Esophagus squamous epithelium (tissue), 5 donors: Measurements from ENCODE around the gene GATAD2A. TPM values are rescaled to one million over a fixed set of nuclear protein-coding genes. Genes with fewer than 3 reads are reported as not detected.
A peak's percentile ranks its signal among the peaks of the same experiment; 100 is the strongest.

Experiments
- DNase-seq: peaks from one replicate; lab custom pipeline; 2025; lab: John Stamatoyannopoulos, UW
- H3K27ac ChIP-seq, 4 donors: fragments of 200-600 bp; sonication (generic); one replicate each; pipeline ENCODE4 v1.5.1; 2016 to 2019; ENCODE audit warnings: mild to moderate bottlenecking in 1 of 4
- H3K27me3 ChIP-seq, 4 donors: fragments of 200-600 bp; sonication (generic); 1 replicate in 3 of 4; 2 replicates in 1 of 4; pipeline versions ENCODE4 v1.5.1 to v1.6.0; 2017 to 2021; ENCODE audit warnings: antibody characterized with exemption in 1 of 4
- H3K36me3 ChIP-seq, 3 donors: fragments of 200-600 bp; sonication (generic); one replicate each; pipeline ENCODE4 v1.5.1; 2016 to 2019
- H3K4me1 ChIP-seq, 3 donors: fragments of 200-600 bp; sonication (generic); one replicate each; pipeline ENCODE4 v1.5.1; 2017 to 2019
- H3K4me3 ChIP-seq, 4 donors: fragments of 200-600 bp; sonication (generic); 1 replicate in 3 of 4; 2 replicates in 1 of 4; pipeline ENCODE4 v1.5.1; 2016 to 2019; ENCODE audit warnings: mild to moderate bottlenecking in 2 of 4, moderate library complexity in 1 of 4
- H3K9me3 ChIP-seq, 3 donors: fragments of 200-600 bp; sonication (generic); one replicate each; pipeline ENCODE4 v1.5.1; 2016 to 2019
- CTCF ChIP-seq, 6 experiments: fragments of 450-650 bp in 4 of 6; fragments of 200-600 bp in 2 of 6; sonication (generic) in 2 of 6; IDR thresholded peaks; one replicate each; pipeline ENCODE4 v1.5.1; 2016 to 2019; ENCODE audit warnings: antibody characterized with exemption in 6 of 6, mild to moderate bottlenecking in 4 of 6, moderate library complexity in 4 of 6
- POLR2A ChIP-seq, 4 donors: fragments of 450-650 bp; IDR thresholded peaks; one replicate each; pipeline ENCODE4 v1.6.1; 2017; ENCODE audit warnings: antibody characterized with exemption in 4 of 4, mild to moderate bottlenecking in 4 of 4, moderate library complexity in 3 of 4
- WGBS, 2 donors: methylation state at CpG; one replicate each; pipeline ENCODE4 v1.1.5; 2018; 5-methylcytosine and 5-hydroxymethylcytosine counted together
- intact Hi-C: fragments of 100-400 bp; cut with DNase I; formaldehyde crosslinking; loops from one replicate; pipeline ENCODE4 v1.15.0; 2022
- total RNA-seq, 4 donors: library from RNA; depleted of rRNA; stranded (reverse); fragments of >200 nt; gene quantifications; one replicate each; pipeline ENCODE4 v1.1.0, GENCODE V29; 2016
- donor health status: DM: yes; HTN: yes; CAD: no.

Gene GATAD2A
- total RNA-seq, 4 donors from 2014 or later: 39.7 to 81.4 (median 41.6) TPM

GRCh38 chr19:19427302-19427701 lies 21.8 kb downstream of the GATAD2A start:
- intact Hi-C loops: no loop called here
- Histone ChIP-seq H3K4me3 (no peak overlapping the region), H3K27ac (no peak overlapping the region), H3K9me3 (no peaks in the 10 kb centered on the region), H3K27me3 (no peaks in the 10 kb centered on the region), H3K36me3 (no peaks in the 10 kb centered on the region), H3K4me1 (peaks cover 15 to 64% (median 19%) of the 10 kb centered on the region in 3 donors)
- no peak for DNase-seq
- 49 to 58% methylated on average over 3 of the region's 3 CpGs for WGBS, 2 donors
- no peak for TF ChIP-seq CTCF (IDR thresholded peaks at IDR 0.05)
- TF ChIP-seq POLR2A (IDR thresholded peaks at IDR 0.05): no peak

- H3K36me3 ChIP-seq: no peaks in the 10 kb centered on the region
- intact Hi-C loops: no loop called here
- no peak overlapping the region for H3K4me3 ChIP-seq
- H3K4me1 ChIP-seq: peaks cover 15 to 70% (median 19%) of the 10 kb centered on the region in 3 donors
- no peak for TF ChIP-seq POLR2A (IDR thresholded peaks at IDR 0.05)
- TF ChIP-seq CTCF (IDR thresholded peaks at IDR 0.05): no peak
- WGBS, 2 donors: 74 to 80% methylated on average over 5 of the region's 5 CpGs
- DNase-seq: no peak
- peak overlapping the region in 2 of 4 donors; percentile 9 to 35 for H3K27ac ChIP-seq
- H3K27me3 ChIP-seq: no peaks in the 10 kb centered on the region
- no peaks in the 10 kb centered on the region for H3K9me3 ChIP-seq
Observed at GRCh38 chr19:19427944-19428343, 22.5 kb downstream of the GATAD2A start.

- peak overlapping the region in 3 of 4 donors; percentile 9 to 35 (median 11) for H3K27ac ChIP-seq
- H3K9me3 ChIP-seq: no peaks in the 10 kb centered on the region
- H3K36me3 ChIP-seq: no peaks in the 10 kb centered on the region
- 53 to 83% methylated on average over 3 to 10 of the region's 10 CpGs for WGBS, 2 donors
- no peak for TF ChIP-seq POLR2A (IDR thresholded peaks at IDR 0.05)
- no peak for TF ChIP-seq CTCF (IDR thresholded peaks at IDR 0.05)
- H3K4me1 ChIP-seq: peaks cover 15 to 76% (median 19%) of the 10 kb centered on the region in 3 donors
- H3K27me3 ChIP-seq: no peaks in the 10 kb centered on the region
- DNase-seq: no peak
- H3K4me3 ChIP-seq: no peak overlapping the region
- intact Hi-C loops: no loop called here
Observed at GRCh38 chr19:19428746-19429145, 23.3 kb downstream of the GATAD2A start.

GRCh38 chr19:19429361-19429760 lies 23.9 kb downstream of the GATAD2A start:
- no peaks in the 10 kb centered on the region for H3K27me3 ChIP-seq
- WGBS, 2 donors: 24 to 62% methylated on average over 8 to 10 of the region's 12 CpGs
- H3K4me3 ChIP-seq: no peak overlapping the region
- DNase-seq: no peak
- TF ChIP-seq POLR2A (IDR thresholded peaks at IDR 0.05) (no peak), CTCF (IDR thresholded peaks at IDR 0.05) (no peak)
- peaks cover 20 to 82% (median 22%) of the 10 kb centered on the region in 3 donors for H3K4me1 ChIP-seq
- H3K36me3 ChIP-seq: no peaks in the 10 kb centered on the region
- H3K9me3 ChIP-seq: no peaks in the 10 kb centered on the region
- peak overlapping the region in 3 of 4 donors; percentile 9 to 60 (median 21) for H3K27ac ChIP-seq
- intact Hi-C loops: no loop called here

GRCh38 chr19:19432732-19433131 lies 27.3 kb downstream of the GATAD2A start:
- Histone ChIP-seq H3K36me3 (peaks cover 0 to 7% (median 0%) of the 10 kb centered on the region in 3 donors), H3K27ac (no peak overlapping the region), H3K4me3 (no peak overlapping the region), H3K4me1 (peaks cover 22 to 74% (median 26%) of the 10 kb centered on the region in 3 donors), H3K9me3 (no peaks in the 10 kb centered on the region), H3K27me3 (no peaks in the 10 kb centered on the region)
- 81 to 88% methylated on average over 2 of the region's 2 CpGs for WGBS, 2 donors
- no peak for DNase-seq
- no peak for TF ChIP-seq CTCF (IDR thresholded peaks at IDR 0.05)
- no peak for TF ChIP-seq POLR2A (IDR thresholded peaks at IDR 0.05)
- intact Hi-C loops: no loop called here
